ENCODE measurements around the gene FAM171A2.

FAM171A2 gene

DNA sequence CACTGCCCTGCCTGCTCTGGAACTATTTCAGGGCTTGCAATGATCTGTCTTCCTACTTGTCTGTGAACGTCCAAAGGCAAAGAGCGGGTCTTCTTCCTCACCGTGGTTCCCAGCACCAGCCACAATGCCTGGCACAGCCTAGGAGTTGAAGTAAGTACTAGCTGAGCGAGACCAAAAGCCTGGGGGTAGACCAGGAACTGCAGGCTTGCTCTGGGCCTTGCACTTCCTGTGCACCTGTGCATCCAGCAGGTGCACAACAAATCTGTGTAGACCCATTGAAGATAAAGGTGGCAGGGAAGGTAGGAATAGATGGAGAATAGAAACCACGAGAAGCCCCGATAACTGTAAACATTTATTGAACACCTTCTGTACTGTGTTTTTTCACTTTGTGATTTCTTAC, 4.6 kb downstream of the FAM171A2 start:
- H3K4me3 ChIP-seq (ENCODE audit: low read depth, low read length): no peak overlapping the region
- TF ChIP-seq, protein P1, sequence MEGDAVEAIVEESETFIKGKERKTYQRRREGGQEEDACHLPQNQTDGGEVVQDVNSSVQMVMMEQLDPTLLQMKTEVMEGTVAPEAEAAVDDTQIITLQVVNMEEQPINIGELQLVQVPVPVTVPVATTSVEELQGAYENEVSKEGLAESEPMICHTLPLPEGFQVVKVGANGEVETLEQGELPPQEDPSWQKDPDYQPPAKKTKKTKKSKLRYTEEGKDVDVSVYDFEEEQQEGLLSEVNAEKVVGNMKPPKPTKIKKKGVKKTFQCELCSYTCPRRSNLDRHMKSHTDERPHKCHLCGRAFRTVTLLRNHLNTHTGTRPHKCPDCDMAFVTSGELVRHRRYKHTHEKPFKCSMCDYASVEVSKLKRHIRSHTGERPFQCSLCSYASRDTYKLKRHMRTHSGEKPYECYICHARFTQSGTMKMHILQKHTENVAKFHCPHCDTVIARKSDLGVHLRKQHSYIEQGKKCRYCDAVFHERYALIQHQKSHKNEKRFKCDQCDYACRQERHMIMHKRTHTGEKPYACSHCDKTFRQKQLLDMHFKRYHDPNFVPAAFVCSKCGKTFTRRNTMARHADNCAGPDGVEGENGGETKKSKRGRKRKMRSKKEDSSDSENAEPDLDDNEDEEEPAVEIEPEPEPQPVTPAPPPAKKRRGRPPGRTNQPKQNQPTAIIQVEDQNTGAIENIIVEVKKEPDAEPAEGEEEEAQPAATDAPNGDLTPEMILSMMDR (IDR thresholded peaks at IDR 0.05; ENCODE audit: low read depth, low read length, missing control alignments): no peak
- DNase-seq (ENCODE audit: low read depth): no peak

DNA sequence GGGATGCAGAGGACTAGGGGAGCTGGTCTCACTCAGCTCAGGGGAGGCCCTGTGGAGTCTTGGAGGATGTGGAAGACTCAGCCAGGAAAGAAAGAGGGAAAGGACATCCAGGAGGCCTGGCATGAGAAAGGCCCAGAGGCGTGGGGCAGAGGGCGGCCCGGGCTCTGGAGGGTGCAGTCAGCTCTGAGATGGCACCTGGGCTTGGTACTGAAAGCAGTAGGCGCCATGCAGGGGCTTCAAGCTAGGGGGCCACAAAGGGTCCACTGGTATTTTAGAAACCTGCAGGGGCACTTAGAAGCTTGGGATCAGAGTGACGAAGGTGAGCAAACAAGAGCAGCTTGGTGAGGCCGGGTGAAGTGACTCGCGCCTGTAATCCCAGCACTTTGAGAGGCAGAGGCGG, 5.6 kb downstream of the FAM171A2 start:
- H3K4me3 ChIP-seq (ENCODE audit: low read depth, low read length): no peak overlapping the region
- no peak for DNase-seq (ENCODE audit: low read depth)
- TF ChIP-seq, protein P1 (IDR thresholded peaks at IDR 0.05; ENCODE audit: low read depth, low read length, missing control alignments): no peak

DNA sequence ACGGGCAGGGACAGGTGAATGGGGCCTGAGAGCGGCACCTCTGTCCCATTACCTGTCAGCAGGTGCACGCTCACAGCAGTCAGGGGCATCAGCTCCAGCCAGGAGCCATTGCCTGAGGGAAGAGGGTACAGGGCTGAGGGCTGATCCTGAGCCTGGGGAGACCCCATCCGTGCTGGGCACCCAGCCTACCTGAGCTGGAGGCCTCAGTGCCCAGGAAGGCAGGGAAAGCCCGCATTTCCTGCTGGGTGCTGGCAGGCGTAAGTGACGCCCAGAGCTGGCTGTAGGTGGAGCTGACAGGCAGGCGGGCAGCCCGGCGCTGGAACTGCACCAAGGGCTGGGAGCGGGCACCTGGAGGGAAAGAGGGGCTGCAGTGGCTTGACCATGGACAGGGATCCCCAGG, 7.4 kb downstream of the FAM171A2 start:
- H3K4me3 ChIP-seq (ENCODE audit: low read depth, low read length): no peak overlapping the region
- DNase-seq (ENCODE audit: low read depth): no peak
- TF ChIP-seq, protein P1 (IDR thresholded peaks at IDR 0.05; ENCODE audit: low read depth, low read length, missing control alignments): no peak

DNA sequence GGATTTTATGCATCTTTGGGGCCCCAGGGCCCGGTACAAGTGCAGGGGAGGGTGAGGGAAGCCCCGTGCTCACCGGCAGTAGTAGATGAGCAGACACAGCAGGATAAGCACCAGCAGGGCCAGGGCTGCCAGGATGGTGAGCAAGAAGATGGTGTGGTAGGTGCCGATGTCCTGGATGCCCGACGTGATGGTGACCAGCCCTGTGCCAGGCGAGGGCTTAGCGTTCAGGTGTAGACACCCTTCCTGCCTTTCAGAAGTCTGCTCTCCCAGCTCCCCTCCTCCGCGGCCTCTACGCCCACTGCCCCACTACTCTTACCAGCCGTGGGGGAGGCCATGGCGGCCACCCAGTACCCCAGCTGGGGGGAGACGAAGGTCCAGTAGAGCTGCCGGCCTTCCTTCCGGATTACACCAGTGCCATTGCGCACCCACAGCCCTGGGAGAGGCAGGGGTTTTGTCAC, 8.0 kb downstream of the FAM171A2 start:
- H3K4me3 ChIP-seq (ENCODE audit: low read depth, low read length): no peak overlapping the region
- TF ChIP-seq, protein P1 (IDR thresholded peaks at IDR 0.05; ENCODE audit: low read depth, low read length, missing control alignments): no peak

GRCh38 chr17:44354582-44355561, 8.8 kb downstream of the FAM171A2 start:
- DNase-seq (ENCODE audit: low read depth): no peak
- TF ChIP-seq, protein P1 (IDR thresholded peaks at IDR 0.05; ENCODE audit: low read depth, low read length, missing control alignments): peak; percentile 55
- peak overlapping the region; percentile 28; the same call in 1 of the 2 replicates for H3K4me3 ChIP-seq (ENCODE audit: low read depth, low read length)

More for the DNA sequence above, 8.0 kb downstream of the FAM171A2 start:
- DNase-seq (ENCODE audit: low read depth): no peak

DNA sequence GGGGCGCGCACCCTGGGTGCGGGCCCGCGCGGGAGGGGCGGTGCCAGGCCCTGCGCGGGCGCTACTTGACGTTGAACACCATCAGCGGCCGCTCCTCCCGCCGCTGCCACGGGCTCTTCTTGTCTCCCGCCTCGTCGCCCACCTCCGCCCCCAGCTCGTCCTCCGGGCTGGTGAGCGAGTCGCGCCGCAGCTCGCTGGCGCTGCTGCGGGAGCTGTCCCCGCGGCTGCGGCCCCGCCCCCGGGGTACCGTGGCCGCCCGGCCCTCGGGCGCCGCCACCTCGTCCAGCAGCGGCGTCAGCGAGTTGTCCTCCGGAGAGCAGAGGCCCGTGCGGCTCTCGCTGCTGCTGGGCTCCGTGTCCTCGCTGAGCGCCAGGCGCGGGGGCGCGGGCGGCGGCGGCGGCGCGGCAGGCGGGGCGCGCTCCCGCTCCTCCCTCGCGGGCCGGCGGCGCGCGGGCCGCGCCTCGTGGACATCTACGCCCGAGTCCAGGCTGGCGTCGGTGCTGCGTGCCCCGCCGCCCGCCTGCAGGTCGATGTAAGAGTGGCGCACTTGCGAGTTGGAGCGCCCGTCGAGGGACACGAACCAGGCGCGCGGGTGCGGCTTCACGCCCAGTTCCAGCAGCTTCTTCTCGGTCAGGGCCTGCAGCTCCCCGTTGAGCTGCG, 9.9 kb downstream of the FAM171A2 start:
- DNase-seq (ENCODE audit: low read depth): no peak
- TF ChIP-seq, protein P1 (IDR thresholded peaks at IDR 0.05; ENCODE audit: low read depth, low read length, missing control alignments): no peak
- H3K4me3 ChIP-seq (ENCODE audit: low read depth, low read length): peak overlapping the region; percentile 48; the same call in 1 of the 2 replicates

Data from GM12864 (cell line).